Mammary epithelial cell (primary cell): ENCODE measurements around the gene N4BP2.
"Not testable (repeated sequence)": the region's sequence is repeated elsewhere in the genome, so short reads cannot be mapped to it uniquely, and the experiment has no call there.

Source experiments
- CTCF ChIP-seq, 2 donors: IDR thresholded peaks in 1 of 2; conservative IDR thresholded peaks in 1 of 2; 2 replicates each; pipeline ENCODE4 v1.5.1; 2011 to 2012; ENCODE audit warnings: inconsistent platforms in 2 of 2, low read length in 2 of 2, mild to moderate bottlenecking in 2 of 2, control low read depth in 1 of 2, low read depth in 1 of 2; ENCODE audit not compliant: insufficient read depth in 1 of 2; ENCODE audit errors: extremely low read depth in 1 of 2
- EZH2 ChIP-seq: IDR thresholded peaks from 2 replicates; pipeline ENCODE4 v1.6.1; 2012; ENCODE audit warnings: low read length, inconsistent platforms, borderline replicate concordance

GRCh38 chr4:40140597-40140996, 83.9 kb downstream of the N4BP2 start:
- not testable (repeated sequence) for TF ChIP-seq EZH2; CTCF (conservative IDR thresholded peaks at IDR 0.05 in 1 of 2, IDR thresholded peaks at IDR 0.05 in 1 of 2; ENCODE audit: extremely low read depth in 1 of 2, insufficient read depth in 1 of 2, low read depth in 1 of 2, low read length in 2 of 2)
